H1 (cell line): Measurements from ENCODE around the gene BET1L.

Experiments used
- EZH2 ChIP-seq: fragments of 200-600 bp; sonication (generic); IDR thresholded peaks from 2 replicates; pipeline ENCODE4 v1.7.1; 2012; ENCODE audit warnings: low read depth, mild to moderate bottlenecking, moderate library complexity, low read length, inconsistent platforms; ENCODE audit not compliant: severe bottlenecking
- POLR2A ChIP-seq, 2 experiments: IDR thresholded peaks; 1 replicate in 1 of 2; 2 replicates in 1 of 2; pipeline ENCODE4 v1.6.1; 2011; ENCODE audit warnings: low read depth in 2 of 2, low read length in 2 of 2, mild to moderate bottlenecking in 2 of 2; ENCODE audit errors: control extremely low read depth in 1 of 2

DNA sequence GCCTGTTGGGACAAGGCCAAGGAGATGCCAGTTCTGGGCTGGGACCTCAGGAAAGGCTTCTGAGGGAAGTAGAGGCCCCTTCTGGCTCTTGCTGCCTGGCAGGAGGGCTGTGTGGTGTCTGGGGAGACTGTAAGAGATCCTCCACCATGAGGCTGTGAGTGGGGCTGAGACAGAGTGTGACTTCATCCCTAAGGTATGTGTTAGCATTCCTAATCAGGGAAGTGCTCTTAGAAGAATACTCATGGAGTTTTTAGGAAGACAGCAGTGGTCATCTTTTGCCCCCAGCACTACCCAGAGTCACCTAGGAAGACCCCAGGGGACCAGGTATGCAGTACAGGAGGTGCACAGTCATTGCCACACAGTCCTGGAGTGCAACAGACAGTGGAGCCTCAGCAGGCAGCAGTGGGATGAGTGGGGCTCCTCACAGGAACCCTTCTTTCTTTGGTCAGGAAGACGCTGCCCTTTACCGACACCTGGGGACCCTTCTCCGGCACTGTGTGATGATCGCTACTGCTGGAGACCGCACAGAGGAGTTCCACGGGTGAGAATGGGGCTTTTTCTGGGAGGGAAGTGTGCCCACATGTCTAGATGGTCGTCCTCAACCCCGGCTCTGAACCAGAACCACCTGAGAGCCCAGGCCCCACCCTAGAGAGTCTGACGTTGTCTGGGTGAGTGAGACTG is 3.1 kb upstream of the BET1L start:
- TF ChIP-seq POLR2A (IDR thresholded peaks at IDR 0.05; ENCODE audit: control extremely low read depth in 1 of 2, low read depth in 2 of 2, low read length in 2 of 2) (no peak), EZH2 (no peak)
